NT2/D1 (cell line): ENCODE results near the gene TPX2.

Experiments
- SUZ12 ChIP-seq: IDR thresholded peaks from 2 replicates; pipeline ENCODE4 v1.6.1; 2011; ENCODE audit not compliant: insufficient read length, insufficient read depth; ENCODE audit errors: extremely low read depth
- YY1 ChIP-seq: IDR thresholded peaks from 2 replicates; pipeline ENCODE4 v1.6.1; 2011; ENCODE audit not compliant: insufficient read length, insufficient read depth

DNA sequence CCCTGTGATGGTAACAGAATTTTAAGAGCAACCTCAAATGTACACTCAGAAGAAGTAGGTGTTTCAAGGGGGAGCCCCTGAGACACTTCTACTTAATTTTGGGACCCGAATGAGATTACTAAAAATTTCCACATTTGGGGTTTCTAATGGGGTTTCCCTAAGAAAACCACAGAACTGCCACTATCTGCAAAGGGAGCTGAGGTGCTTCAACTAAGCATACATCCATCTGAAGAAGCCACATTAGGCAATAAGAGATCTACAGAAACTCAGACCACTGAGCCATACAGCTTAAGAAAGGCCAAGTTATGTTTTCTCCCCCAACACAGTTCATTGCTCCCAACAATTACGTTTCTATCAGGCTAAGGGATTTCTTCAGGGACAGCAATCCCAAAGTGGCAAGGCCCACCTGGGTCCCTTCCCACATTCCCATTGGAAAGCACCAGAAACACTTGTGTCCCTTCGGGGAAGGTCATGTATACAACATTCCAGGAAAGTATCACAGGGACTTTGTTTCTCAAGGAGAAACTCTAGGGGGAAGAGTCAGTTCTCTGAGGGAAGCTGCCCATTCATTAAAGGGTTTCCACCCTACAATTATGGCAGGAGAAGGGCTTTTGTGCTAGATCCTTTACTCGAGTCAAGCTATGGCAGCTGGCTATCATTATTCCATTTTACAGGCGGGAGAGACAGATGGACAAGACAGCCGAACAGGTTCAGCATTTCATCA is 21.4 kb upstream of the TPX2 start:
- TF ChIP-seq YY1 = no peak
- TF ChIP-seq SUZ12 = no peak
